DOHH2 (cell line): ENCODE results near the gene ADD3.

Experiments
- H3F3A ChIP-seq: fragments of 200-600 bp; sonication (generic), shearing (Covaris generic); 2 replicates; pipeline ENCODE4 v1.6.0; 2016; ENCODE audit warnings: antibody characterized with exemption, mild to moderate bottlenecking; ENCODE audit not compliant: control insufficient read depth, insufficient read depth
- H3K27ac ChIP-seq: fragments of 200-600 bp; sonication (generic); 2 replicates; pipeline ENCODE4 v1.5.1; 2014; ENCODE audit warnings: low read depth, mild to moderate bottlenecking, low read length, moderate library complexity
- H3K27me3 ChIP-seq: fragments of 200-600 bp; sonication (generic); 2 replicates; pipeline ENCODE4 v1.6.1; 2014; ENCODE audit warnings: mild to moderate bottlenecking, low read length, mixed read lengths; ENCODE audit not compliant: control insufficient read depth
- H3K36me3 ChIP-seq: fragments of 200-600 bp; sonication (generic); 2 replicates; pipeline ENCODE4 v1.6.1; 2014; ENCODE audit warnings: mild to moderate bottlenecking, low read length, moderate library complexity, mixed read lengths; ENCODE audit not compliant: control insufficient read depth
- H3K4me1 ChIP-seq: fragments of 200-600 bp; sonication (generic); 2 replicates; pipeline ENCODE4 v1.6.1; 2014; ENCODE audit warnings: mild to moderate bottlenecking, low read length, mixed read lengths; ENCODE audit not compliant: control insufficient read depth
- H3K4me2 ChIP-seq: fragments of 200-600 bp; sonication (generic); 2 replicates; pipeline ENCODE4 v1.6.0; 2014; ENCODE audit warnings: mild to moderate bottlenecking, low read length, moderate library complexity
- H3K4me3 ChIP-seq: fragments of 200-600 bp; sonication (generic); 2 replicates; pipeline ENCODE4 v1.5.1; 2014; ENCODE audit warnings: mild to moderate bottlenecking, low read length, mixed read lengths
- H3K79me2 ChIP-seq: fragments of 200-600 bp; sonication (generic); 2 replicates; pipeline ENCODE4 v1.6.1; 2014; ENCODE audit warnings: mild to moderate bottlenecking, low read length, mixed read lengths; ENCODE audit not compliant: control insufficient read depth
- H3K9me2 ChIP-seq: fragments of 200-600 bp; sonication (generic); replicated peaks from 2 replicates; pipeline ENCODE4 v1.6.1; 2014; ENCODE audit warnings: mild to moderate bottlenecking, low read length, mixed read lengths; ENCODE audit not compliant: control insufficient read depth
- H3K9me3 ChIP-seq: fragments of 200-600 bp; sonication (generic); 2 replicates; pipeline ENCODE4 v1.6.1; 2014; ENCODE audit warnings: antibody characterized with exemption, low read length, mixed read lengths; ENCODE audit not compliant: control insufficient read depth, insufficient read depth
- H4K20me1 ChIP-seq: fragments of 200-600 bp; sonication (generic); 2 replicates; pipeline ENCODE4 v1.6.0; 2014; ENCODE audit warnings: low read depth, mild to moderate bottlenecking, antibody characterized with exemption, low read length, moderate library complexity; ENCODE audit not compliant: control insufficient read depth, insufficient read depth
- EZH2phosphoT487 ChIP-seq: fragments of 200-600 bp; sonication (generic); IDR thresholded peaks from 2 replicates; pipeline ENCODE4 v1.6.1; 2017; ENCODE audit warnings: borderline replicate concordance, mild to moderate bottlenecking, antibody characterized with exemption, low read length, moderate library complexity, mixed read lengths
- TF ChIP-seq, protein P1 (sequence below): fragments of 200-600 bp; sonication (generic); IDR thresholded peaks from one replicate; pipeline ENCODE4 v1.5.1; 2014; ENCODE audit warnings: antibody characterized with exemption, mild to moderate bottlenecking, low read depth, low read length; ENCODE audit not compliant: poor library complexity, severe bottlenecking

ADD3 gene

DNA sequence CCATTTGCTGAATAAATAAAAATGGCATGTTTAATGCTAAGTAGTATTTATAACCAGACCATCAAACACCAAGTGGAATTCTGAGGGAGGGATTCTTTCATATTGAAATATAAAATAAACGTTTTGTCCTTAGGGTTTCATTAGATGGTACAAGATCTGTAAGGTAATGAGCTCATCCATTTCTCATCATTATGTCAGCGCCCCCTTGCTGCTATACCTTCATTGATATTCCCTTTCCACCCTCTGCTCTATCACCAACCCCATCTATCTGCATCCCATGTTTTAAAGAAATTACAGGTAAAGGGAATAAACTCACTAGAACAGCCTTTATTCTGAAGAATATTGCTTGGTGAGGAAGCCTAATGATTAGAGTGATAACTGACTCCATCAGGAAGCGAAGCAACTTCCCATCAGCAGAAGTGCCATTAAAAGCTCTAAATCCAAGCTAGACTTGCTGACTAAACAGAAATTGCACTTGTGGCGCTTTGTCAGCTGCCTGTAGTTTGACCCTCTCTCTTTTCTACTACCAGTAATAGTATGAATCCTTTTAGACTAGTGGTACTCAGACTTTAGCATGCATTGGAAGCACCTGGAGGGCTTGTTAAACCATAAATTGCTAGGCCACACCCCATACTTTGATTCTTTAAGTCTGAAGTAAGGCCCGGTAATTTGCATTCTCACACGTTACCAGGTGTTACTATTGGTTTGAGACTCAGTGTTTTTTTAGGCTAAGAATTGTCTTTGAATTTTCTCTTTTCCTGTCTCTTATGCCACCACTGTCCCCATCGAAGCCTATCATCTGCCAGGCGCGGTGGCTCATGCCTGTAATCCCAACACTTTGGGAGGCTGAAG is 27.5 kb downstream of the ADD3 start:
- no peak overlapping the region for H3K27ac ChIP-seq
- H3K79me2 ChIP-seq: peaks cover 87% of the 10 kb centered on the region
- no peak overlapping the region for H3K4me3 ChIP-seq
- H3F3A ChIP-seq: no peaks in the 10 kb centered on the region
- no peaks in the 10 kb centered on the region for H3K9me2 ChIP-seq
- no peaks in the 10 kb centered on the region for H3K36me3 ChIP-seq
- H3K4me1 ChIP-seq: peaks cover 17% of the 10 kb centered on the region
- H3K9me3 ChIP-seq: no peaks in the 10 kb centered on the region
- no peak for TF ChIP-seq EZH2phosphoT487
- TF ChIP-seq, protein P1, sequence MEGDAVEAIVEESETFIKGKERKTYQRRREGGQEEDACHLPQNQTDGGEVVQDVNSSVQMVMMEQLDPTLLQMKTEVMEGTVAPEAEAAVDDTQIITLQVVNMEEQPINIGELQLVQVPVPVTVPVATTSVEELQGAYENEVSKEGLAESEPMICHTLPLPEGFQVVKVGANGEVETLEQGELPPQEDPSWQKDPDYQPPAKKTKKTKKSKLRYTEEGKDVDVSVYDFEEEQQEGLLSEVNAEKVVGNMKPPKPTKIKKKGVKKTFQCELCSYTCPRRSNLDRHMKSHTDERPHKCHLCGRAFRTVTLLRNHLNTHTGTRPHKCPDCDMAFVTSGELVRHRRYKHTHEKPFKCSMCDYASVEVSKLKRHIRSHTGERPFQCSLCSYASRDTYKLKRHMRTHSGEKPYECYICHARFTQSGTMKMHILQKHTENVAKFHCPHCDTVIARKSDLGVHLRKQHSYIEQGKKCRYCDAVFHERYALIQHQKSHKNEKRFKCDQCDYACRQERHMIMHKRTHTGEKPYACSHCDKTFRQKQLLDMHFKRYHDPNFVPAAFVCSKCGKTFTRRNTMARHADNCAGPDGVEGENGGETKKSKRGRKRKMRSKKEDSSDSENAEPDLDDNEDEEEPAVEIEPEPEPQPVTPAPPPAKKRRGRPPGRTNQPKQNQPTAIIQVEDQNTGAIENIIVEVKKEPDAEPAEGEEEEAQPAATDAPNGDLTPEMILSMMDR: peak; percentile 48
- no peak overlapping the region for H3K4me2 ChIP-seq
- H3K27me3 ChIP-seq: no peaks in the 10 kb centered on the region
- peaks cover 8% of the 10 kb centered on the region for H4K20me1 ChIP-seq

DNA sequence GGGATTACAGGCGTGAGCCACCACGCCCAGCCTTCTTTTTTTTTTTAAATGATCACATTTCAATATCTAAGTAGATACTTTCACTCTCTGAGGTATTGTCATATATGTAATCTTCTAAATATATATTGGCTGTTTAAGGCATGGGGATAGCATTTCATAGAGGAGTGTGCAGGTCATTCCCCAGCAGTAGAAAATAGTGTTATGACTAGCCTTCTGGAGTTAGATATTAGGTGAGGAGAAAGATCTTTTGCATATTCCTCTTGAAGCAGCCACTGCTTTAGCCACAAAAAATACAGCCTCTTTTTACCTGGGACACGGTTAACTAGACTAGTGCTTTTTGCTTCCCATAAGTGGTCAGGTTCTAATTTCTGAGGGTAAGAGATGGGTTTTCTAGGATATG is 28.9 kb downstream of the ADD3 start:
- Histone ChIP-seq H3K9me2 (no peaks in the 10 kb centered on the region), H3K4me3 (no peak overlapping the region), H3K4me1 (peaks cover 17% of the 10 kb centered on the region), H3K9me3 (no peaks in the 10 kb centered on the region), H3F3A (no peaks in the 10 kb centered on the region), H3K4me2 (no peak overlapping the region), H3K27ac (no peak overlapping the region), H3K79me2 (peaks cover 87% of the 10 kb centered on the region), H3K36me3 (no peaks in the 10 kb centered on the region), H4K20me1 (peaks cover 12% of the 10 kb centered on the region; the same call in 1 of the 2 replicates), H3K27me3 (no peaks in the 10 kb centered on the region)
- TF ChIP-seq, protein P1: no peak
- TF ChIP-seq EZH2phosphoT487: no peak

DNA sequence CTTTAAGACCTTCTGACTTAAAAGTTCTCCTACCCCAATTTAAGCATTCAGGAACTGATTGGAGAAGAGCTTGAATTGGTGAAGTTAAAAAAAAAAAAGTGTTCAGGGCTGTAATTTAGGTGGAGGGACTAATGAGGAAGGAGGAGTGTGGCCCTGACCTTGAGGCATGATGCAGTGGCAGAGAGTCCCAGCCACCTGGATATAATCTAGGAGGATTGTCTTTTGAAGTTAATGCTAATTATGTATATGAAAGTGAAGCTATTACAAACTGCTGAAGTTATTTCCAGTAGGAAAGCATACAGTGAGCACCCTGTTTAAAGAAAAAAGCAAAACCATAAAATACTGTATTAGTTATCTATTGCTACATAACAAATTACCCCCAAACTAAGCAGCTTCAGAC is 31.5 kb downstream of the ADD3 start:
- no peaks in the 10 kb centered on the region for H3F3A ChIP-seq
- no peak overlapping the region for H3K4me2 ChIP-seq
- no peaks in the 10 kb centered on the region for H3K36me3 ChIP-seq
- no peak overlapping the region for H3K4me3 ChIP-seq
- H3K9me3 ChIP-seq: no peaks in the 10 kb centered on the region
- peaks cover 84% of the 10 kb centered on the region for H3K79me2 ChIP-seq
- no peak overlapping the region for H3K27ac ChIP-seq
- H3K9me2 ChIP-seq: no peaks in the 10 kb centered on the region
- H3K27me3 ChIP-seq: no peaks in the 10 kb centered on the region
- H4K20me1 ChIP-seq: peaks cover 12% of the 10 kb centered on the region; the same call in 1 of the 2 replicates
- no peak for TF ChIP-seq EZH2phosphoT487
- TF ChIP-seq, protein P1: no peak
- peaks cover 17% of the 10 kb centered on the region for H3K4me1 ChIP-seq
